ENCODE measurements around the gene CFAP61. TPM values are rescaled to one million over a fixed set of nuclear protein-coding genes. Genes with fewer than 3 reads are reported as not detected.

Gene CFAP61
- total and polyA plus RNA-seq, 7 donors: 8.3 to 59.4 (median 24.5) TPM

DNA sequence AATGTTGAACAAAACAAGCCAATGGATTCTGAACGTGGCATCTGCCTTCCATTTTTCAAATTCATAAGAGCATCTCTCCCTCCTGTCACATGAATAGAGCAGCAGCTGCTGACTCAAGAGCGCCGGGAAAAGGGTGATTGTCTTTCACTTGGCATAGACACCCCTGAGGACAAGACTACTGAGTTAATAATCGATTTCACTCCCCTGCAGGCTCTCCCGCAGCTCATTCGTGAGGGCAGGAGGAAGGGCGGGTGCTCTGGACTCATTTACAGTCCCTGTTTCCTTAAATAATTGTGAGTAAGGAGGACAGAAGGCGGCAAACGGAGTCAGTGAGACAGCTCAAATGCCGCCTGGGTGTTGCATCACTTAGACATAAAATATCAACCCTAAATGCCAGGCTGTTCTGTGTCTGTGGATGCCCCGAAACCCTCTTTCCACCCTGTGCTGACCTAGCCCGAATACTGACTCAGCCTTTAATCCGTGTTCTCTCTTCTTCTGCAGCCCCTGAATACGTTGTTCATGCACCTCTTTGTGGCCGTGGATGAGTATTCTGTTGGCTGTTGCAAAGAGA, 21.6 kb downstream of the CFAP61 start:
- no peaks in the 10 kb centered on the region for H3K9me3 ChIP-seq
- peak overlapping the region; percentile 54 for H3K4me3 ChIP-seq
- no peaks in the 10 kb centered on the region for H3K36me3 ChIP-seq (ENCODE audit: insufficient read depth in 1 of 2, low read depth in 1 of 2)
- DNase-seq: peak; percentile 41 to 79
- intact Hi-C loops (cut with DNase I): no loop called here
- TF ChIP-seq, protein P1, sequence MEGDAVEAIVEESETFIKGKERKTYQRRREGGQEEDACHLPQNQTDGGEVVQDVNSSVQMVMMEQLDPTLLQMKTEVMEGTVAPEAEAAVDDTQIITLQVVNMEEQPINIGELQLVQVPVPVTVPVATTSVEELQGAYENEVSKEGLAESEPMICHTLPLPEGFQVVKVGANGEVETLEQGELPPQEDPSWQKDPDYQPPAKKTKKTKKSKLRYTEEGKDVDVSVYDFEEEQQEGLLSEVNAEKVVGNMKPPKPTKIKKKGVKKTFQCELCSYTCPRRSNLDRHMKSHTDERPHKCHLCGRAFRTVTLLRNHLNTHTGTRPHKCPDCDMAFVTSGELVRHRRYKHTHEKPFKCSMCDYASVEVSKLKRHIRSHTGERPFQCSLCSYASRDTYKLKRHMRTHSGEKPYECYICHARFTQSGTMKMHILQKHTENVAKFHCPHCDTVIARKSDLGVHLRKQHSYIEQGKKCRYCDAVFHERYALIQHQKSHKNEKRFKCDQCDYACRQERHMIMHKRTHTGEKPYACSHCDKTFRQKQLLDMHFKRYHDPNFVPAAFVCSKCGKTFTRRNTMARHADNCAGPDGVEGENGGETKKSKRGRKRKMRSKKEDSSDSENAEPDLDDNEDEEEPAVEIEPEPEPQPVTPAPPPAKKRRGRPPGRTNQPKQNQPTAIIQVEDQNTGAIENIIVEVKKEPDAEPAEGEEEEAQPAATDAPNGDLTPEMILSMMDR (IDR thresholded peaks at IDR 0.05): no peak
- WGBS, 3 donors: 16 to 24% (median 18%) methylated on average over 15 of the region's 15 CpGs
- H3K27me3 ChIP-seq (ENCODE audit: insufficient read depth in 3 of 3, low read length in 2 of 3): no peaks in the 10 kb centered on the region
- H3K4me1 ChIP-seq: peaks cover 56% of the 10 kb centered on the region
- peak; percentile 65 to 76 (median 71) for ATAC-seq
- H3K27ac ChIP-seq: peak overlapping the region; percentile 92

DNA sequence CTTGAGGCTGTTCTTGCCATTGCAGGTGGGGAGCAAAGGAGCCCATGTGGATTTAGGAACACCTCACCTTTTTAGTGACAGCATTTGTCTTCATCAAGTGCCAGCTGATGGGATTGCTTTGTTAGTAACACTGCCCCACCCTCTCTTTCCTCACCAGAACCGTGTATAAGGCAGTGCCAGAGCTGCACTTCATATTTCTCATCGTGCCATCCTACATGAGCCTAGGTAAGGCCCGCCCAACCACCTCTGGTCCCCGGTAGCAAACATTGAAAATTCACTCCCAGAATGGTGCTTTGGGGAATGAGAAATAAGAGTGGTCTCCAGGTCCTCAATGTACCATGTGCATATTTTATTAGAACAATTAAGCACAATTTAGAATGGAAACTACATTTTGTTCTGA, 22.7 kb downstream of the CFAP61 start:
- H3K27me3 ChIP-seq (ENCODE audit: insufficient read depth in 3 of 3, low read length in 2 of 3): no peaks in the 10 kb centered on the region
- peak in 3 of 4 donors; percentile 31 to 65 (median 33) for ATAC-seq
- no peaks in the 10 kb centered on the region for H3K9me3 ChIP-seq
- peak overlapping the region; percentile 92 for H3K27ac ChIP-seq
- peak overlapping the region; percentile 54 for H3K4me3 ChIP-seq
- 85 to 94% (median 87%) methylated on average over 4 of the region's 4 CpGs for WGBS, 3 donors
- H3K36me3 ChIP-seq (ENCODE audit: insufficient read depth in 1 of 2, low read depth in 1 of 2): no peaks in the 10 kb centered on the region
- H3K4me1 ChIP-seq: peaks cover 56% of the 10 kb centered on the region
- DNase-seq: no peak
- TF ChIP-seq, protein P1 (IDR thresholded peaks at IDR 0.05): no peak
- intact Hi-C loops (cut with DNase I): no loop called here

DNA sequence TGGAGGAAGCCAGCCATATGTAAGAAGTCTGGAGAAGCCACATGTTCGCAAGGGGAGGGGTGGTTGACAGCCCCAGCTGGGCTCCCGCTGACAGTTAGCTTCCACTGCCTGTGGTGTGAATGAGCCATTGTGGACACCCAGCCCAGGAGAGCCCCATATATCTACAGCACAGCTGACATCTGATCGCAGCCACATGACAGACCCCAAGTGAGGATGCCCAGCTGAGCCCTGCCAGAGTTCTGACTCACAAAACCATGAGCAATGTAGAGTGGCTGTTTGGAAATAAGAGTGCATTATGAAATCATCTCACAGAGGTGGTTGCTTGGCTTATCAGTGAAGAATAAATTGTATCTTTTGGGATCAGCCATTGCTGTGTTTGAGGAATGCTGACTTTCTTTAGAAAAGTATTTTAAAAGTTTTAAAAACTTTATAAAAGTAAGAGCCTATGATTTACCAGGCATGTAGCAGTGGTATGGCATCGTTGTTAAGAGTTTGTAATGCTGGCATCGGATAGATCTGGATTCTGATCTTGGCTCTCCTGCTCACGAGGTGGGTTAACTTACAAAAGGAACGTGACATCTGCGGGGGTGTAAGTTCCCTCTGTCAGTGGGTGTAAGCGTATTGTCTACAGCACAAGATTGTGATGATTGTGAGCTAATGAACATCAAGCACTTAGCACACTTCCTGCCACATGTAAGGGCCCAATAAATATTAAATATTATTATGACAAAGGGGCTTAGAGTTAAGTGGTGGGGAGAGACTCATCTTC, 24.1 kb downstream of the CFAP61 start:
- Histone ChIP-seq H3K36me3 (ENCODE audit: insufficient read depth in 1 of 2, low read depth in 1 of 2) (no peaks in the 10 kb centered on the region), H3K4me3 (peak overlapping the region; percentile 54), H3K9me3 (no peaks in the 10 kb centered on the region), H3K4me1 (peaks cover 46% of the 10 kb centered on the region), H3K27me3 (ENCODE audit: insufficient read depth in 3 of 3, low read length in 2 of 3) (no peaks in the 10 kb centered on the region), H3K27ac (peak overlapping the region; percentile 92)
- intact Hi-C loops (cut with DNase I): no loop called here
- ATAC-seq (peak; percentile 82 to 92 (median 90)), DNase-seq (peak; percentile 77 to 92)
- WGBS, 3 donors: 34 to 37% (median 36%) methylated on average over 9 of the region's 9 CpGs
- TF ChIP-seq, protein P1 (IDR thresholded peaks at IDR 0.05): no peak

DNA sequence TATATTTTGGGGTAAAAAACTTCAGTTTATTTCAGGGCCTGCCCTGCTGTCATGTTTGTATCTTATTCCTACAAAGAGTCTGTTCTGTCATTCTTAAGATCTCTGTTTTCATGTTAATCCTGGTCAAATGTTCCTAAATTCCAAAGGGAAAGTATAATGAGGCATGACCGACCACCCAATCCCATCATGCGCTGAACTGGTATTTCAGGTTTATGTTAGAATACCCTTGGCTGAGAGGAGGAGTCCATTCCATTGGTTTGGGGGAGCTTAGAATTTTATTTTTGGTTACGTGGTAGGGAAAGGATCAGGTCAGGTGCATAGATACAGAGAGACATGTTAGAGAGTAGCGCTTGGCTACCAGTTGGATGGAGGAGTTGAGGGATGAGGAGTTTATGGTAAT, 25.7 kb downstream of the CFAP61 start:
- 94 to 95% (median 94%) methylated on average over 4 of the region's 4 CpGs for WGBS, 3 donors
- H3K36me3 ChIP-seq (ENCODE audit: insufficient read depth in 1 of 2, low read depth in 1 of 2): no peaks in the 10 kb centered on the region
- H3K4me3 ChIP-seq: no peak overlapping the region
- H3K9me3 ChIP-seq: no peaks in the 10 kb centered on the region
- intact Hi-C loops (cut with DNase I): no loop called here
- peaks cover 35% of the 10 kb centered on the region for H3K4me1 ChIP-seq
- no peak overlapping the region for H3K27ac ChIP-seq
- TF ChIP-seq, protein P1 (IDR thresholded peaks at IDR 0.05): no peak
- ATAC-seq (no peak), DNase-seq (no peak)
- no peaks in the 10 kb centered on the region for H3K27me3 ChIP-seq (ENCODE audit: insufficient read depth in 3 of 3, low read length in 2 of 3)

All from psoas muscle (tissue), 8 donors.